NCI-H2196 treated with DMSO at 0.1 percent for 48 hours (cell line): ENCODE measurements around the gene DEFB132.

Experiments
- DNase-seq: peaks from one replicate; lab custom pipeline; 2025; ENCODE audit not compliant: unreplicated experiment; lab: John Stamatoyannopoulos, UW

The DEFB132 gene

DNA sequence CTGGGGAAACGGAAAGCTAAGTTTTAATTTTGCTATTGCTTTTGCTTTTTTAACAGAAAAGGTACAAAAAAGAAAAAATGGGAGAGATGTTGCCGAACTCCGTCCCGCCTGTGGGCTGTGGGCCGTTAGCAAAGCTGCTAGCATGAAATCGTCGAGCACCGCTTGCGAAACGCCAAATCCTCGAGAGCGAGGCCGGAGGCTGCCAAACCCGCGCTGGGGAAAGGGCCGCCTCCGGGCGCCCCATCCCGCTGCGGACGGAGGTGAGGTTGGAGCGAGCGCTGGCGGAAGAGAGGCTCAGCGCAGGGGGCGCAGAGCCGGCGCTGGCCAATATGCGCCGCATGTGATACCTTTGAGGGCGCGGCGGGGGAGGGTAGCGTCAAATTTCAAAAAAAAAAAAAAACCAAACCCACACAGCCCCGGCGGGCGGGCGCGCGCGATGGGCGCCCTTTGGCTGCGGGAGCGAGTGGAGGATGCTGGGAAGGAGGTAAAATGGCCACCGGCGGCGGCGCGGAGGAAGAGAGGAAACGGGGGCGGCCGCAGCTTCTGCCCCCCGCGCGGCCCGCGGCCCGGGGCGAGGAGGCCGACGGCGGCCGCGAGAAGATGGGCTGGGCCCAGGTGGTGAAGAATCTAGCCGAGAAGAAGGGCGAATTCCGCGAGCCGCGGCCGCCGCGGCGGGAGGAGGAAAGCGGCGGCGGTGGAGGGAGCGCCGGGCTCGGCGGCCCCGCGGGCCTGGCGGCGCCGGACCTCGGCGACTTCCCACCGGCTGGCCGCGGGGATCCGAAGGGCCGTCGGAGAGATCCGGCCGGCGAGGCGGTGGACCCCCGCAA lies 39.8 kb downstream of the DEFB132 start, which contains the start of gene ZCCHC3:
ZCCHC3 (plus strand) TSS at position 473 of the 827 bp plus-strand sequence; CDS start at position 490, 17 bp downstream.
- DNase-seq: peak; percentile 71

DNA sequence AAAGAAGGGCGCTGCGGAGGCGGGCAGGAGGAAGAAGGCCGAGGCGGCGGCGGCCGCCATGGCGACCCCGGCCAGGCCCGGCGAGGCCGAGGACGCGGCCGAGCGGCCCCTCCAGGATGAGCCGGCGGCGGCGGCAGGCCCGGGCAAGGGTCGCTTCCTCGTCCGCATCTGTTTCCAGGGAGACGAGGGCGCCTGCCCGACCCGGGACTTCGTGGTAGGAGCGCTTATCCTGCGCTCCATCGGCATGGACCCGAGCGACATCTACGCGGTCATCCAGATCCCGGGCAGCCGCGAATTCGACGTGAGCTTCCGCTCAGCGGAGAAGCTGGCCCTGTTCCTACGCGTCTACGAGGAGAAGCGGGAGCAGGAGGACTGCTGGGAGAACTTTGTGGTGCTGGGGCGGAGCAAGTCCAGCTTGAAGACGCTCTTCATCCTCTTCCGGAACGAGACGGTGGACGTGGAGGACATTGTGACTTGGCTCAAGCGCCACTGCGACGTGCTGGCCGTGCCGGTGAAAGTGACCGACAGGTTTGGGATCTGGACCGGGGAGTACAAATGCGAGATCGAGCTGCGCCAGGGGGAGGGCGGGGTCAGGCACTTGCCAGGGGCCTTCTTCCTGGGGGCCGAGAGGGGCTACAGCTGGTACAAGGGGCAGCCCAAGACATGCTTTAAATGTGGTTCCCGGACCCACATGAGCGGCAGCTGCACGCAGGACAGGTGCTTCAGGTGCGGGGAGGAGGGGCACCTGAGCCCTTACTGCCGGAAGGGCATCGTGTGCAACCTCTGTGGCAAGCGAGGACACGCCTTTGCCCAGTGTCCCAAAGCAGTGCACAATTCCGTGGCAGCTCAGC lies 40.6 kb downstream of the DEFB132 start:
- DNase-seq: peak; percentile 30

DNA sequence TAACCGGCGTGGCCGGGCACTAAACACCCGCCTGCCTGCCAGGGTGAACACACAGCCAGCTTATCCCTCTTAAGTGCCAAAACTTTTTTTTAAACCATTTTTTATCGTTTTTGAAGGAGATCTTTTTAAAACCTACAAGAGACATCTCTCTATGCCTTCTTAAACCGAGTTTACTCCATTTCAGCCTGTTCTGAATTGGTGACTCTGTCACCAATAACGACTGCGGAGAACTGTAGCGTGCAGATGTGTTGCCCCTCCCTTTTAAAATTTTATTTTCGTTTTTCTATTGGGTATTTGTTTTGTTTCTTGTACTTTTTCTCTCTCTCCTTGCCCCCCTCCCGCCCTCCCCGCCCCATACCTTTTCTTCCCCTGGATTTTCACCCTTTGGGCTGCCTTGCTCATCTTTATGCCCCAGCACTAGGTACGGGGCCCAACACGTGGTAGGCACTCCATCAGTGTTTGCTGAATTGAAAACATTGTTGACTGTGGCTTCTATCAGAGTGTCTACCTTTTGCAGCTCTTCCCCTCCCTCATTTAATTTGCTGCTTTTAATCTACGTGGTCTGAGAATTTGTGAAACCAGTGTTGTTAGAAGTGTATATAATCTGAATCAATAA lies 41.4 kb downstream of the DEFB132 start:
- DNase-seq: no peak

DNA sequence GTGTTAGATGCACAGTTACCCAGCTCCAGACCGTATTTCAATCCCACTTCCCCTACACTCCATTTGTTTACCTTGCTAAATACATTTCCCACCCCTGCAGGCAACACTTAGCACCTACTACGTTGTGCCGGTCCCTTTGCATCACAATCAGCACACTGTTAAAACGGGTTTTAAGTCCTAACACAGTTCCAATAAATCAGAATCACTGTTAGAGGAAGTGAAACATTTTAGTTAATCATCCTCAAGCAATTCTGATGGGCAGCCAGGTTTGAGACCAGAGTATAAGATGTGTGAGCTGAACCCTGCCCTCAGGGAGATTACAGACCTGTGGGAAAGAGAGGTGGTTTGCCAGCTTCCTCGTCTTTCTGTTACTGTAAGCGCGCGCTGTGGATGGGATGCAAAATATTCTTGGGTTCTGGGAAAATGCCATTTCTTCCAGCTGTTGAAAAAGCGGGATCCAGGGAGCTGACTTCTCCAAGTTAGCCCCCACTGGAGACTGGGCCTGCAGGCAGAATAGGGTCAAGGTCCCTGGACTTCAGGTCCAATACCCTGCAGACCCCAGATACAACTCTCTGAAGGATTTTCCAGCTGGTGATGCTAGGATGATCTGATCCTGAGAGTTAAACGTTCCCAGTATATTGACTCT lies 42.9 kb downstream of the DEFB132 start:
- DNase-seq: no peak

DNA sequence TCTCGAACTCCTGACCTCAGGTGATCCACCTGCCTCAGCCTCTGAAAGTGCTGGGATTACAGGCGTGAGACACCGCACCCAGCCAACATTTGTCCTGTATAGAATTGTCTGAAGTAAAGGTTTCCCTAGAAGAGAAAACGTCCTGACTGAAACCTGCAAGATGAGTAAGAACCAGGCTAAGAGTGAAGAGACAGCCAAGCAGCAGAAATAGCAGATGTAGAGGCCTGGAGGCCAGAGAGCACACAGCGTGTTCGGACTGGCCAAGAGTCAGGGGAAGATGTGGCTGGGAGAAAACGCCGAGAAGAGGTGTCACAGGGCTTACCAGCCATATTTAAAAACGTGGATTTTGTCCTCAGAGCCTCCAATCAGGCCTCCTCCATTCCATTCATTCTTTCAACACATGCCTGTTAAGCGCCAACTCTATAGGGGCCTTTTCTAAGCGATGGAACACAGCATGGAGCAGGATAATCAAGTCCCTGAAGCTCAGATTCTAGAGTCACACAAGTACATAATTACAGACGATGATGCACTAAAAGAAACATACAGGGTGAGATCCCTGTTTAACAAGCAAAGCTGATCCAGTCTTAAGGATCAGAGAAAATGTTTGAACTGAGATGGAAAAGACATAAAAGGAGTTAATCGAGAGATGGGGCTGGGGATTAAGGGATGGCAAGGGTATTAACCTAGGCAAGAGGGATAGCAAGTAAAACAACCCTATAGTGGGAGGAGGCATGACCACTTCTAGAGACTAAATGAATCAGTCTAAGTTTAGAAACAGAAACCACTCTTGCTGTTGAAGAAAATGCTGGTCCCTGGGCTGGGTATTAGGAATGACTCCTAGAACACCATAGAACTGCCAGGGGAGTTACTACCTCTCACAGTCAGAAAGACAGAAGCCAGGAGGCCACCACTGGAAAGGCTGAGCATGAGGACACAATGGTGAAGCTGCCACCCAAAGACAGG lies 44.6 kb downstream of the DEFB132 start:
- no peak for DNase-seq

DNA sequence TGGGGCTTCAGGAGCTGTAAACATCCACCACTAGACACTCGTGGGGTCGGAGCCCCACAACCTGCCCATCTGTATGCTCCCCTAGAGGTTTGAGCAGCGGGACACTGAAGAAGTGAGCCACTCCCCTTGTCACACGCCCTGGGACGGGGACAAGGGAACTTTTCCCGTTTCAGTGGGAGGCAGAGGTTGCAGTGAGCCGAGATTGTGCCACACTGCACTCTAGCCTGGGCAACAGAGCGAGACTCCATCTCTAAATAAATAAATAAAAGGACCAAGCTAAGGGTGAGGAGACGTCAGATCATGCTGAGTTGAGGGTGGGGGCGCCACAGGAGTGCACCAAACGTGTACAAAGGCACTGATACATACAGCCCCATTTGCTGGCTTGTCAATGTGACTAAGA lies 48.2 kb downstream of the DEFB132 start:
- no peak for DNase-seq

DNA sequence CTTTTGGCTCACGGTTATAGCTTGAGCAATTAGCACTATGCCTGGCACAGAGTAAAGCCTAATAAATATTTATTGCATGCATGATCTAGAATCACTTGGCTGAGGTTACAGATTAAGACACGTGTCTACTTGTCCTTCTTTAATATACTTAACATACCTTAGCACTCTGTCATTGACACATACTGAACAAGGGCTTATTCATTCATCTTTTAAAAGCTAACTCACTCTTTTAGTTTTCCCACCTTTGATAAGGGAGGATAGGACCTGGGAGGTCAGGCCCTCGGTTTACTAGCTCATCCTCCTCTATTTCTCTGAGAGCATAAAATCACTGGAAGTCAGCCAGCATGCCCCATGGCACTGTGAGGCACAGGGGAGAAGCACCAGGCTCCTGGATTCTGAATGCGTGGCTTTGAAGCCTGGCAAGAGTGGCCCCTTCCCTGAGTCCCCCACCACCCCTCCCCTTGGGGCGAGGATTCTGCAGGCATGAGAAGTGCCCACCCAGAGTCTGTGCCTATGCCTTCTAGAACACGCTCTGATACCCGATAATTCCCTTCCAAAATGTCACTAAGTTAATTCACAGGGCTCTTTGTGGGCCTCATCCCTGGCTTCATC lies 51.0 kb downstream of the DEFB132 start:
- no peak for DNase-seq

DNA sequence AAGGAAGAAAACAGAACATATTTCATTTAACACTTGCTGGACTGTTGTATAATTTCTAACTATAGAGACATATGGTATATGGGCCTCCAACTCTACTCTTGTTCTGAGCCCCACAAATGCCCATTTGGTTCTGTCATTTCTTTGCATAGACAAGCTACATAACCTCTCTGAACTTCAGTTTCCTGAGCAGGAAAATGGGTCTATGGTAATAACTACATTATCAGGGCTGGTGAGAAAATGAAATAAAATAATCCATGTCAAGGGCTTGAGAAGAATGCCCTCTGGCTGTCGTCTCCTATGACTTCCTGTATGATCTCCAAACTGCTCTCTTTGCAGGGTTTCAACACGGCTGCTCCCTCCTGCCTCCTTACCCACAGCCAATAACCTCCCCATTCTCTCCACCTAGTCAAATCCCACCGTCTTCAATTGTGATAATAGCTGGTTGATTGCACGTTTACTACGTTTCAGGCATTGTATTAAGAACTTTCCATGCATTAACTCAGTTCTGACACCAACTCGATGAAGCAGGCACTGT lies 51.8 kb downstream of the DEFB132 start:
- no peak for DNase-seq

DNA sequence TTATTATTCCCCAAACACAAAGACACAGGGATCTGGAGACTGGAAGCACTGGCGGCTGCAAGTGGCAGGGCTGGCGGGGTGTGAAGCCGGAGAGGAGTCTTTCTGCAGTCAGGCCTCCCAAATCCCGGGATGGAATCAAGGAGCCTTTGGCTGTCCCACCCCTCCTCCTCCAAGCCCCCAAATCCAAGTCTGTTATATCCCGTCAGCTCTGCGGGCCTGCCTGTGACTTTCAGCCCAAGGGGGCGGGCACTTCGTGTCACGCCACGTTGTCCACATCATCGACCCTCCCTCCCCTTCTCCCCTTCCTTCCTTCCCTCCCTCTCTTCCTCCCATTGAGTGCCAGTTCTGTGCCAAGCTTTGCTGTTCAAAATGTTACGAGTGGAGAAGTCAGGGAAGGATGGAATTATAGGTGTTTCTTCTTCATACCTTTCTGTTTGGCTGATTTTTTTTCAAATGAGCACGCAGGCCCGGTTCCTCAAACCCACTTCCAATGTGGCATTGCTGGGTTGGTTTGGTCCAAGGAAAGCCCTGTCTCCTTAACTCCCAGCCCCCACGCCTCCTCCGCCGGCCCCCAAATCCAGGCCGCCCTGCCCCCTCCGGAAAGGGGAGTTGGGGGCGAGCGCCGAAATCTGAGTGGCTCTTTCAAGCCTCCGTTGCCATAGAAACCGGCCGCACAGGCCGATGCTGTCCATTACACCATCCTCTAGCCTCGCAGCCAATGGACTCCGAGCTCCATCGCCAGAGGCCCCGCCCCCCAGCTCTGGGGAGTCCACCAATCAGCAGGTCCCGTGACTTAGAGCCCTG lies 52.5 kb downstream of the DEFB132 start:
- no peak for DNase-seq

DNA sequence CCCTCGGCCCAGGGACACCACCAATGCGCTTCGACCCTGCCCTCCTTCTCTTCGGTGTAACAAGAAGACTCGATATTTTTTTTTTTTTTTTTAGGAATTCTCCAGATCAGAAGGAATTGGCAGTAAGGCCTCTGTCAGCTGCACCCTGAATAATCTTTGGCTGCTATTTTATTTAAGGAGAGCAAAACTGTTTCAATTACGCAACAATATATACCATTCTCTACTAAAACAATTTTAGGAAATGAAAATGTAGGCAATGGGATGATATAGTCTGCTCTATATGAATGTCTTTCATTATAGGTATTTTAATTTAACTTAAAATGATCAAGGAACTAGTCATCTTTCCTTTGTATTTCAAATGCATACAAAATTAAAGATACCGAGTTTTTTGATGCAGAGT lies 53.1 kb downstream of the DEFB132 start:
- no peak for DNase-seq
